GM18867 (cell line): ENCODE measurements around the gene DCUN1D2.
"Not testable (repeated sequence)": the region's sequence is repeated elsewhere in the genome, so short reads cannot be mapped to it uniquely, and the experiment has no call there.

Experiments
- ATAC-seq: cut with Tn5 transposase; IDR thresholded peaks from one replicate; pipeline ENCODE4 v1.9.1; 2021; ENCODE audit warnings: mild to moderate bottlenecking, moderate library complexity; ENCODE audit not compliant: unreplicated experiment

The DCUN1D2 gene

GRCh38 chr13:113449693-113450347, 40.7 kb downstream of the DCUN1D2 start:
- ATAC-seq, result no peak

GRCh38 chr13:113448885-113449692, 41.4 kb downstream of the DCUN1D2 start:
- ATAC-seq, result peak; percentile 74

GRCh38 chr13:113448545-113448884, 42.0 kb downstream of the DCUN1D2 start:
- ATAC-seq, result no peak

GRCh38 chr13:113447596-113447995, 42.9 kb downstream of the DCUN1D2 start:
- no peak for ATAC-seq

GRCh38 chr13:113446488-113446854, 44.0 kb downstream of the DCUN1D2 start:
- no peak for ATAC-seq

GRCh38 chr13:113445791-113446487, 44.6 kb downstream of the DCUN1D2 start:
- ATAC-seq, result no peak

GRCh38 chr13:113443991-113444390, 46.5 kb downstream of the DCUN1D2 start:
- no peak for ATAC-seq

GRCh38 chr13:113442985-113443362, 47.5 kb downstream of the DCUN1D2 start:
- ATAC-seq, result no peak

- ATAC-seq, result no peak
Measured at GRCh38 chr13:113442354-113442984, 48.0 kb downstream of the DCUN1D2 start.

GRCh38 chr13:113441661-113442060, 48.9 kb downstream of the DCUN1D2 start:
- no peak for ATAC-seq

GRCh38 chr13:113437408-113438010, 53.0 kb downstream of the DCUN1D2 start:
- ATAC-seq, result no peak

GRCh38 chr13:113436866-113437265, 53.6 kb downstream of the DCUN1D2 start:
- not testable (repeated sequence) for ATAC-seq

- not testable (repeated sequence) for ATAC-seq
Measured at GRCh38 chr13:113435907-113436306, 54.6 kb downstream of the DCUN1D2 start.

- ATAC-seq, result no peak
Measured at GRCh38 chr13:113433391-113433916, 57.1 kb downstream of the DCUN1D2 start.

GRCh38 chr13:113432506-113433270, 57.8 kb downstream of the DCUN1D2 start:
- no peak for ATAC-seq

GRCh38 chr13:113431171-113431570, 59.3 kb downstream of the DCUN1D2 start:
- ATAC-seq, result no peak

GRCh38 chr13:113430378-113431110, 60.0 kb downstream of the DCUN1D2 start:
- ATAC-seq, result no peak

GRCh38 chr13:113429608-113429985, 60.9 kb downstream of the DCUN1D2 start:
- no peak for ATAC-seq

GRCh38 chr13:113428871-113429607, 61.5 kb downstream of the DCUN1D2 start:
- no peak for ATAC-seq
